ENCODE results near the gene MYO16. TPM values are rescaled to one million over a fixed set of nuclear protein-coding genes. Genes with fewer than 3 reads are reported as not detected.

The MYO16 gene
- total RNA-seq, 1 experiment from 2014 or later: 0.49 TPM

DNA sequence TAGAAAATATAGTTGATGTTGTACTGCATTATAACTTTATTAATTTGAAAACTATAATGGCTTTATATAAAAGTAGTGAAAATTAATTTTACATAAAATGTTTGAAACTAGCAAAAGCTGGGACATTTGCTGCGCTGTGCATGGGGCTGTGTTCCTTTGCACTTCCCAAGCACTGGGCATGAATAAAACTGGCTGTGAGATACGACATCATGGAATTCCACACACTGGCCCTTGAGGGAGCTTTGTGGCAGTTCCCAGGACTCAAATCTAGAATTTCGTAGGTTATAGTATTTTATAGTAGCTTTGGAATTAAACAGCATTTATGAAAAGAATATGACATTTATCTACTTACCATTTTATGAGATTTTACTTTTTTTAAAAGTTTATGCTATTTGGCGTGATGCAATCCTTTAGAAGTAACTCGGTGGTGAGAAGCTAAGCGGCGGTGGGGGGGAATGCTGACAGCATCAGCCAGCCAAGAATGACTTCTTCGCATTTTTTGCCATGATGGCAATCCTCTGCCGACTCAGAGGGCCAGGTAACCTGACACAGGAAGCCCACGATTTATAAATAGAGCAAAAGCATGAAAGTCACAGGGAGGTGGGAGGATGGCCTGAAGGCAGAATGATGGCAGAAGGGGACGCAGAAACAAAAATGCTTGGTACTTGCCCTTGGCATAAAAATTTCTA lies 553.5 kb downstream of the MYO16 start:
- intact Hi-C loops (cut with micrococcal nuclease; ENCODE audit: unreplicated experiment): no loop called here
- POLR2A ChIA-PET (ENCODE audit: low non-redundant PET): no interaction called here
- Histone ChIP-seq H3K9me3 (ENCODE audit: low read depth, low read length, poor library complexity, severe bottlenecking) (no peaks in the 10 kb centered on the region), H3K4me3 (ENCODE audit: low read depth, low read length, poor library complexity, severe bottlenecking) (no peak overlapping the region), H3K27me3 (replicated peaks; ENCODE audit: insufficient read depth, low read depth, low read length, poor library complexity) (no peaks in the 10 kb centered on the region), H3K4me1 (ENCODE audit: insufficient read depth, low read length, poor library complexity, severe bottlenecking) (peaks cover 12% of the 10 kb centered on the region), H3K27ac (ENCODE audit: low read depth, low read length, poor library complexity, severe bottlenecking) (no peak overlapping the region), H3K36me3 (ENCODE audit: insufficient read depth, low read length, poor library complexity, severe bottlenecking) (no peaks in the 10 kb centered on the region)
- no TSS peak for BruUV-seq (replicated peaks)
- CTCF ChIA-PET: no interaction called here
- TF ChIP-seq, protein P1, sequence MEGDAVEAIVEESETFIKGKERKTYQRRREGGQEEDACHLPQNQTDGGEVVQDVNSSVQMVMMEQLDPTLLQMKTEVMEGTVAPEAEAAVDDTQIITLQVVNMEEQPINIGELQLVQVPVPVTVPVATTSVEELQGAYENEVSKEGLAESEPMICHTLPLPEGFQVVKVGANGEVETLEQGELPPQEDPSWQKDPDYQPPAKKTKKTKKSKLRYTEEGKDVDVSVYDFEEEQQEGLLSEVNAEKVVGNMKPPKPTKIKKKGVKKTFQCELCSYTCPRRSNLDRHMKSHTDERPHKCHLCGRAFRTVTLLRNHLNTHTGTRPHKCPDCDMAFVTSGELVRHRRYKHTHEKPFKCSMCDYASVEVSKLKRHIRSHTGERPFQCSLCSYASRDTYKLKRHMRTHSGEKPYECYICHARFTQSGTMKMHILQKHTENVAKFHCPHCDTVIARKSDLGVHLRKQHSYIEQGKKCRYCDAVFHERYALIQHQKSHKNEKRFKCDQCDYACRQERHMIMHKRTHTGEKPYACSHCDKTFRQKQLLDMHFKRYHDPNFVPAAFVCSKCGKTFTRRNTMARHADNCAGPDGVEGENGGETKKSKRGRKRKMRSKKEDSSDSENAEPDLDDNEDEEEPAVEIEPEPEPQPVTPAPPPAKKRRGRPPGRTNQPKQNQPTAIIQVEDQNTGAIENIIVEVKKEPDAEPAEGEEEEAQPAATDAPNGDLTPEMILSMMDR (conservative IDR thresholded peaks at IDR 0.05; ENCODE audit: low read depth, low read length): no peak
- no peak for TF ChIP-seq EZH2 (IDR thresholded peaks at IDR 0.05; ENCODE audit: borderline replicate concordance, low read depth, low read length, poor library complexity, severe bottlenecking)
- DNase-seq (ENCODE audit: low spot score): no peak

DNA sequence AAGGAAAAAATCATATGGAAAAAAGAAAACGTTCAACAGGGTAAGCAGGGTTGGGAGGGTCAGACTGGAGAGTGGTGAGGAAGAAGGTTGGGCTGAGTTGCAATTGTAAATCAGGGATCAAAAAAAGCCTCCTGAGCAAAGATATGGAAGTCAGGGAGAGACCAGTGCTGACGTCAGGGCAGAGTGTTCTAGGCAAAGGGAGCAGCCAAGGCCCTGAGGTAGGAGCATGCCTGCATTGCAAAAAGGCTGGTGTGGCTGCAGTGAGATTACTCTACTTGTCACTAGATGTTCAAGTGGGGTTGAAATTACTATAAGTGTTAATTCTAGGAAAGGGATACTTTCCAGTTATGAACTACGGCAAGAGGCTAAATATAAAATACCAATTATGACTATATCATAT lies 562.0 kb downstream of the MYO16 start:
- ChIA-PET POLR2A (ENCODE audit: low non-redundant PET) (no interaction called here), CTCF (no interaction called here)
- no peaks in the 10 kb centered on the region for H3K36me3 ChIP-seq (ENCODE audit: insufficient read depth, low read length, poor library complexity, severe bottlenecking)
- no peak overlapping the region for H3K4me3 ChIP-seq (ENCODE audit: low read depth, low read length, poor library complexity, severe bottlenecking)
- DNase-seq (ENCODE audit: low spot score): no peak
- H3K4me1 ChIP-seq (ENCODE audit: insufficient read depth, low read length, poor library complexity, severe bottlenecking): peaks cover 9% of the 10 kb centered on the region
- BruUV-seq (replicated peaks): no TSS peak
- H3K27me3 ChIP-seq (replicated peaks; ENCODE audit: insufficient read depth, low read depth, low read length, poor library complexity): no peaks in the 10 kb centered on the region
- H3K27ac ChIP-seq (ENCODE audit: low read depth, low read length, poor library complexity, severe bottlenecking): no peak overlapping the region
- no peaks in the 10 kb centered on the region for H3K9me3 ChIP-seq (ENCODE audit: low read depth, low read length, poor library complexity, severe bottlenecking)
- TF ChIP-seq EZH2 (IDR thresholded peaks at IDR 0.05; ENCODE audit: borderline replicate concordance, low read depth, low read length, poor library complexity, severe bottlenecking): no peak
- TF ChIP-seq, protein P1 (conservative IDR thresholded peaks at IDR 0.05; ENCODE audit: low read depth, low read length): no peak
- intact Hi-C loops (cut with micrococcal nuclease; ENCODE audit: unreplicated experiment): no loop called here

DNA sequence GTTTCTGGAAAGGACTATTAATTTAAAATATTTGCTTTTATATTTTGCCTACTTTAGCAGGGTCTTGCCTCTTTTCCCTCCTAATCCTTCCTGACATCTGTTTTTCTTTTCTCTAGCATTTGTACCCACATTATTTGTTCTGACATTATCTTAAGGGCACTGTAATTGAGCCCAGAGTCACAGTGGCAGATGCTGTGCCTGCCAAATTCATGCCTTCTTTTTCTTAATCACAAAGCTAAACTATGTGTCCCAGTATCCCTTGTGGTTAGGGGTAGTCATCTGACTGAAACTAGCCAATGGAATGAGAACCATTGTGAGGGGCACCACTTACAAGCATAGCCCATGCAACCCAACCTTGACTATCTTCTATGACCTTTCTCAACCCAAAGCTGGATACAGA lies 562.9 kb downstream of the MYO16 start:
- TF ChIP-seq, protein P1 (conservative IDR thresholded peaks at IDR 0.05; ENCODE audit: low read depth, low read length): no peak
- TF ChIP-seq EZH2 (IDR thresholded peaks at IDR 0.05; ENCODE audit: borderline replicate concordance, low read depth, low read length, poor library complexity, severe bottlenecking): no peak
- Histone ChIP-seq H3K27ac (ENCODE audit: low read depth, low read length, poor library complexity, severe bottlenecking) (no peak overlapping the region), H3K4me3 (ENCODE audit: low read depth, low read length, poor library complexity, severe bottlenecking) (no peak overlapping the region), H3K27me3 (replicated peaks; ENCODE audit: insufficient read depth, low read depth, low read length, poor library complexity) (no peaks in the 10 kb centered on the region), H3K9me3 (ENCODE audit: low read depth, low read length, poor library complexity, severe bottlenecking) (no peaks in the 10 kb centered on the region), H3K36me3 (ENCODE audit: insufficient read depth, low read length, poor library complexity, severe bottlenecking) (no peaks in the 10 kb centered on the region), H3K4me1 (ENCODE audit: insufficient read depth, low read length, poor library complexity, severe bottlenecking) (peaks cover 15% of the 10 kb centered on the region)
- POLR2A ChIA-PET (ENCODE audit: low non-redundant PET): no interaction called here
- no peak for DNase-seq (ENCODE audit: low spot score)
- BruUV-seq (replicated peaks): no TSS peak
- CTCF ChIA-PET: no interaction called here
- intact Hi-C loops (cut with micrococcal nuclease; ENCODE audit: unreplicated experiment): no loop called here
